AG04449 (cell line): ENCODE data around the gene ZFYVE27.
A peak's percentile ranks its signal among the peaks of the same experiment; 100 is the strongest.

Source experiments
- CTCF ChIA-PET: fragments of 350-600 bp; formaldehyde crosslinking; extraction: SDS; loops from one replicate; lab custom pipeline; 2021; ENCODE audit warnings: antibody characterized with exemption; lab: Yijun Ruan, JAX
- POLR2A ChIA-PET: fragments of 400-600, 350-600 bp; formaldehyde crosslinking; extraction: SDS; loops from one replicate; lab custom pipeline; 2020; ENCODE audit warnings: antibody characterized with exemption, inconsistent platforms; lab: Yijun Ruan, JAX
- DNase-seq: peaks from one replicate; pipeline ENCODE4 v3.0.0-alpha.2; 2010; ENCODE audit warnings: low read depth, low spot score
- H3K4me3 ChIP-seq: 2 replicates; pipeline ENCODE4 v1.5.1; 2011; ENCODE audit warnings: low read depth, mild to moderate bottlenecking, control low read depth, low read length
- TF ChIP-seq, protein P1 (sequence below): IDR thresholded peaks from one replicate; pipeline ENCODE4 v1.5.1; 2011; ENCODE audit warnings: mild to moderate bottlenecking, moderate library complexity, low read length, control low read depth, inconsistent platforms; ENCODE audit not compliant: insufficient read depth; ENCODE audit errors: missing control alignments

The ZFYVE27 gene

DNA sequence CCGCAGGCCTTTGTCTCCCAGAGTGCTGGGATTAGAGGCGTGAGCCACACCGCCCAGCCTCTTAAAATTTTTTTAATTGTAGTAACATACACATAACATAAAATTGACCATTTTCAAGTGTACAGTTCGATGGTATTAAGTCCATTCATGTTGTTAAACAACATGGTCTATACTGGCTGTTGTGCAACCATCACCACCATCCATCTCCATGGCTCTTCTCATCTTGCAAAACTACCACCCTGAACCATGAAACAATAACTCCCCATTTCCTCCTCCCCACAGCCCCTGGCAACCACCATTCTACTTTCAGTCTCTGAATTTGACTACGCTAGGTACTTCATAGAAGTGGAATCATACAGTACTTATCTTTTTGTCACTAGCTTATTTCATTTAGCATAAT lies 7.9 kb upstream of the ZFYVE27 start:
- POLR2A ChIA-PET: no interaction called here
- H3K4me3 ChIP-seq: no peak overlapping the region
- CTCF ChIA-PET: interaction anchor here (1.1 to 14.2 kb wide), 5 partner anchors 18 to 155 kb away, joined by 3 to 664 read pairs (median 45); partner anchors contain the start of genes ANKRD2 and MARVELD1
- DNase-seq: no peak
- TF ChIP-seq, protein P1, sequence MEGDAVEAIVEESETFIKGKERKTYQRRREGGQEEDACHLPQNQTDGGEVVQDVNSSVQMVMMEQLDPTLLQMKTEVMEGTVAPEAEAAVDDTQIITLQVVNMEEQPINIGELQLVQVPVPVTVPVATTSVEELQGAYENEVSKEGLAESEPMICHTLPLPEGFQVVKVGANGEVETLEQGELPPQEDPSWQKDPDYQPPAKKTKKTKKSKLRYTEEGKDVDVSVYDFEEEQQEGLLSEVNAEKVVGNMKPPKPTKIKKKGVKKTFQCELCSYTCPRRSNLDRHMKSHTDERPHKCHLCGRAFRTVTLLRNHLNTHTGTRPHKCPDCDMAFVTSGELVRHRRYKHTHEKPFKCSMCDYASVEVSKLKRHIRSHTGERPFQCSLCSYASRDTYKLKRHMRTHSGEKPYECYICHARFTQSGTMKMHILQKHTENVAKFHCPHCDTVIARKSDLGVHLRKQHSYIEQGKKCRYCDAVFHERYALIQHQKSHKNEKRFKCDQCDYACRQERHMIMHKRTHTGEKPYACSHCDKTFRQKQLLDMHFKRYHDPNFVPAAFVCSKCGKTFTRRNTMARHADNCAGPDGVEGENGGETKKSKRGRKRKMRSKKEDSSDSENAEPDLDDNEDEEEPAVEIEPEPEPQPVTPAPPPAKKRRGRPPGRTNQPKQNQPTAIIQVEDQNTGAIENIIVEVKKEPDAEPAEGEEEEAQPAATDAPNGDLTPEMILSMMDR: no peak

DNA sequence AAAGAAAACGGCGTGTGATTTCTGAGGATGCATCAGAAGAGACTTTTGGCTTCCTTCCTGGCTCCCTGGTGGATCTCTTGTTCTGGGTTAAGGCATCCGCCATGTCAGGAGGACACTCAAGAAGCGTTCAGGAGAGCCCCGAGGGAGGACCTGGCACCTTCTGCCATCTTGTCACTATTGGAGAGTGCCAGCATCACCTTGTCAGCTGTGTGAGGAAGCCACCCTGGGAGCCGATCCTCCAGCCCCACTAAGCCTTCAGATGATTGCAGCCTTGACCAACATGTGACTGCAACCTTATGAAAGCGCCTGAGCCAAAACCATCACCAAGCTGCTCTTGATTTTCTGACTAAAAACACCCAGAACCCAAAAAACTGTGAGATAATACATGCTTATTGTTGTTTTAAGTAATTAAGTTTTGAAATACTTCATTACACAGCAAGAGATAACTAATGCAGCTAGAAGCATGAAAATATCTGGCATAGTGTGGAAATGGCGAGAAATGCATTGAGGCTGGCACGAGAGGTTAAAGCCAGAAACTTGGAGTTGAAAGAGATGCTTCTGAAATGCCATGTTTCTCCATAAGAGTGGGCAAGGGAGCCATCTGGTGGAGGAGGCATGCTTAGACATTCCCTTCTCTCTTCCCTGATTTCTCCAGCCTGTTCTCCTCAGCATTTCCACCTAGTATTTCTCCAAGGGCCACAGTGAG lies 5.4 kb upstream of the ZFYVE27 start:
- TF ChIP-seq, protein P1: peak; percentile 84
- H3K4me3 ChIP-seq: no peak overlapping the region
- POLR2A ChIA-PET: interaction anchor here (0.7 kb wide), 1 partner anchor 48 kb away, joined by 4 read pairs; no protein-coding TSS in a partner anchor
- no peak for DNase-seq
- CTCF ChIA-PET: interaction anchor here (0.6 to 14.2 kb wide), 19 partner anchors 8 to 322 kb away, joined by 3 to 664 read pairs (median 5); partner anchors contain the start of genes ANKRD2, AVPI1 and MARVELD1

DNA sequence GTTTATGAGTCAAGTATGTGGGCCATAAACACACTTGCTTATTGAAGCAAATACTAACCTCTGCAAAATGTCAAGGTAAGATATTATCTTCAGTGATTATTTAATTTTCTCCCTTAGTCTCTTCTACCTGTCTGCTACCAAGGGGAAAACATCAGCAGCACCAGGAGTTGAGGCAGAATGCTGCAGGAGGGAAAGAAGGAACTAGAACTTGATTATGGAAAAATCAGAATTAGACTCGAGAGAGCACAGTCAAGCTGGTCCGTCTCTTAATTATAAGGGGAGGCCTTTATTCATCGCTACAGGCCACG lies 4.9 kb upstream of the ZFYVE27 start:
- TF ChIP-seq, protein P1: no peak
- no peak overlapping the region for H3K4me3 ChIP-seq
- POLR2A ChIA-PET: no interaction called here
- DNase-seq: no peak
- CTCF ChIA-PET: interaction anchor here (0.8 to 14.2 kb wide), 18 partner anchors 8 to 158 kb away, joined by 3 to 664 read pairs (median 6); partner anchors contain the start of genes ANKRD2, AVPI1 and MARVELD1

DNA sequence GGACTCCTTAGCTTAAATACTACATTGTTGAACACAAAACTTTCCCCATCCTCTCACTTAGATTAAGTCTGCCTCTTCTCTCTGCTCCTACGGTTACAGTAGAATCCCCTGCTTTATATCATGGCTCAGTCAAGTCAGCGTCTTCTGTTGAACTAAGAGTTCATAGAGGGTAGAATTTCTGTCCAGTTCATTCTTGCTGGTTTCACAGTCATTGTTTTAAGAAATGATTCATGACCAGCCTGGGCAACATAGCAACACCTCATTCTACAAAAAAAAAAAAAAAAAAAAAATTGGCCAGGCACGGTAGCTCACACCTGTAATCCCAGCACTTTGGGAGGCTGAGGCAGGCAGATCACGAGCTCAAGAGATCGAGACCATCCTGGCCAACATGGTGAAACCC lies 3.7 kb upstream of the ZFYVE27 start:
- POLR2A ChIA-PET: no interaction called here
- no peak for DNase-seq
- CTCF ChIA-PET: interaction anchor here (0.7 to 14.2 kb wide), 12 partner anchors 10 to 159 kb away, joined by 3 to 664 read pairs (median 22); partner anchors contain the start of genes ANKRD2, AVPI1 and MARVELD1
- H3K4me3 ChIP-seq: no peak overlapping the region
- TF ChIP-seq, protein P1: no peak

DNA sequence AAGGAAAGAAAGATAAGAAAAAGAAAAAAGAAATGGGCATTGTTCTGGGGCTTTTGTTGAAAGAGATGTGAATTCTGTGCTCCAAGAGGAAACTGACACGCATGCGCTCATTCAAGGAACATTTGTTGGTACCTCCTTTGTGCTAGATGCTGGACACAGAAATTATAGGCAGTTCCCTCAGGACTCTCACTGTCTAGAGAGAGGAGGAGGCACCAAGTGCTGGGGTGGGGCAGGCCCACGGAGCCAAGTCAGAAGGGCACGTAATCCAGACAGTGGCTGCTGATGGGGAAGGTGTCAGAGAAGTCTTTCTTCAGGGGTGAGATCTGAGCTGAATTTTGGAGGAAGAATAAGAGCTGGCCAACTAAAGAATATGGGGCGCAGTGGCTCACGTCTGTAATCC lies 2.9 kb upstream of the ZFYVE27 start:
- no peak overlapping the region for H3K4me3 ChIP-seq
- ChIA-PET CTCF (interaction anchor here (0.9 to 14.2 kb wide), 9 partner anchors 10 to 160 kb away, joined by 3 to 664 read pairs (median 45); partner anchors contain the start of genes ANKRD2, AVPI1 and MARVELD1), POLR2A (no interaction called here)
- TF ChIP-seq, protein P1: no peak
- no peak for DNase-seq

DNA sequence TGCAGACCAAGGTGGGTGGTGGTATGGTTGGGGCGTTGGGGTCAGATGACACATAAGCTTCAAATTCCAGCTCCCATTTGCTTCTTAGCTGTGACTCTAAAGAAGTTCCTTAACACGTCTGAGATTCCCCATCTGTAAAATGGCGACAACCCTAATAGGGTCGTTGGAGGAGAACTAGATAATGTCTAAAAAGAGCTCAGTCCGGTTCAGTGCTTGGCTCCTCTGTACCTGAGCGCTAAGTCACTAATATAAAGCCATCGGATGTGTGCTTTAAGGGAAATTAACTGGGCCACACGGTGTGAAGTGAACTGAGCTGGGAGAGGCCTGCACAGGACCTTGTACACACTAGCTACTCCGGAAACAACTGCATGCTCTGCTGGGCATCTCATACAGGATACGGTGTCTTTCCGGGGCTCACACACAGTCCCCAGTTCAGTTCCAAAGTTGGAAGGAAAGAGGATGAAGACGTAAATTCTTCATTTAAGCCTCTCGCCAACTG lies 476 bp upstream of the ZFYVE27 start:
- ChIA-PET CTCF (interaction anchor here (1.1 to 14.2 kb wide), 10 partner anchors 9 to 198 kb away, joined by 3 to 664 read pairs (median 14); partner anchors contain the start of genes ANKRD2, AVPI1 and MARVELD1), POLR2A (interaction anchor here (0.7 to 2.3 kb wide), 6 partner anchors 9 to 50 kb away, joined by 3 to 11 read pairs (median 4); partner anchors contain the start of genes AVPI1 and MARVELD1)
- H3K4me3 ChIP-seq: peak overlapping the region; percentile 12
- TF ChIP-seq, protein P1: no peak
- no peak for DNase-seq
